ENCODE results near the gene PDK2. TPM values are rescaled to one million over a fixed set of nuclear protein-coding genes. Genes with fewer than 3 reads are reported as not detected.

PDK2 gene
- total RNA-seq, 4 donors from 2014 or later, result 37.9 to 77.7 (median 49.8) TPM

GRCh38 chr17:50053654-50053960 is 41.5 kb upstream of the PDK2 start:
- Histone ChIP-seq H3K4me1 (peaks cover 0 to 80% (median 23%) of the 10 kb centered on the region in 4 donors), H3K4me3 (no peak overlapping the region), H3K27ac (peak overlapping the region in 2 of 4 donors; percentile 41 to 53), H3K27me3 (no peaks in the 10 kb centered on the region), H3K9me3 (no peaks in the 10 kb centered on the region), H3K36me3 (no peaks in the 10 kb centered on the region)
- TF ChIP-seq POLR2A (IDR thresholded peaks at IDR 0.05), result no peak
- no peak for TF ChIP-seq EP300 (IDR thresholded peaks at IDR 0.05)
- no peak for TF ChIP-seq CTCF (IDR thresholded peaks at IDR 0.05)
- 51 to 60% methylated on average over 3 of the region's 3 CpGs for WGBS, 2 donors
- no peak for DNase-seq (ENCODE audit: low spot score in 2 of 2)

GRCh38 chr17:50055055-50055425 is 40.1 kb upstream of the PDK2 start:
- Histone ChIP-seq H3K9me3 (no peaks in the 10 kb centered on the region), H3K4me3 (peak overlapping the region; percentile 62 to 87 (median 70)), H3K36me3 (no peaks in the 10 kb centered on the region), H3K27me3 (no peaks in the 10 kb centered on the region), H3K4me1 (peaks cover 0 to 89% (median 36%) of the 10 kb centered on the region in 4 donors), H3K27ac (peak overlapping the region; percentile 73 to 95 (median 85))
- WGBS, 2 donors, result 18 to 22% methylated on average over 5 to 14 of the region's 14 CpGs
- no peak for DNase-seq (ENCODE audit: low spot score in 2 of 2)
- no peak for TF ChIP-seq EP300 (IDR thresholded peaks at IDR 0.05)
- TF ChIP-seq CTCF (IDR thresholded peaks at IDR 0.05), result no peak
- no peak for TF ChIP-seq POLR2A (IDR thresholded peaks at IDR 0.05)

GRCh38 chr17:50055426-50056216 is 39.5 kb upstream of the PDK2 start, which contains the start of gene ITGA3:
ITGA3 (plus strand) TSS chr17:50056110; CDS start chr17:50056440, 330 bp downstream.
- peaks cover 0 to 90% (median 40%) of the 10 kb centered on the region in 4 donors for H3K4me1 ChIP-seq
- no peak for DNase-seq (ENCODE audit: low spot score in 2 of 2)
- peak within 1 kb of the TSS; percentile 73 to 95 (median 85) for H3K27ac ChIP-seq
- H3K36me3 ChIP-seq, result no peaks in the 10 kb centered on the region
- no peaks in the 10 kb centered on the region for H3K9me3 ChIP-seq
- H3K4me3 ChIP-seq, result peak within 1 kb of the TSS; percentile 62 to 87 (median 70)
- H3K27me3 ChIP-seq, result no peaks in the 10 kb centered on the region
- TF ChIP-seq CTCF (IDR thresholded peaks at IDR 0.05) (no peak), EP300 (IDR thresholded peaks at IDR 0.05) (peak in 1 of 2 donors; percentile 26)
- WGBS, 2 donors, result 0 to 1% methylated on average over 32 to 54 of the region's 65 CpGs

GRCh38 chr17:50056217-50056960 is 38.8 kb upstream of the PDK2 start:
- DNase-seq (ENCODE audit: low spot score in 2 of 2), result no peak
- TF ChIP-seq EP300 (IDR thresholded peaks at IDR 0.05), result no peak
- peak in 3 of 5 experiments; percentile 25 to 47 (median 29) for TF ChIP-seq CTCF (IDR thresholded peaks at IDR 0.05)
- Histone ChIP-seq H3K27me3 (no peaks in the 10 kb centered on the region), H3K27ac (peak overlapping the region; percentile 73 to 95 (median 85)), H3K9me3 (no peaks in the 10 kb centered on the region), H3K4me1 (peaks cover 0 to 90% (median 48%) of the 10 kb centered on the region in 4 donors), H3K4me3 (peak overlapping the region; percentile 62 to 87 (median 70)), H3K36me3 (no peaks in the 10 kb centered on the region)
- WGBS, 2 donors, result 2 to 5% methylated on average over 14 to 52 of the region's 64 CpGs

GRCh38 chr17:50056961-50057330 is 38.2 kb upstream of the PDK2 start:
- 24 to 33% methylated on average over 15 of the region's 15 CpGs for WGBS, 2 donors
- Histone ChIP-seq H3K27me3 (no peaks in the 10 kb centered on the region), H3K4me1 (peaks cover 0 to 90% (median 51%) of the 10 kb centered on the region in 4 donors), H3K36me3 (no peaks in the 10 kb centered on the region), H3K27ac (peak overlapping the region; percentile 73 to 95 (median 85)), H3K9me3 (no peaks in the 10 kb centered on the region), H3K4me3 (peak overlapping the region; percentile 62 to 87 (median 70))
- TF ChIP-seq POLR2A (IDR thresholded peaks at IDR 0.05) (no peak), CTCF (IDR thresholded peaks at IDR 0.05) (no peak), EP300 (IDR thresholded peaks at IDR 0.05) (no peak)
- no peak for DNase-seq (ENCODE audit: low spot score in 2 of 2)
